ENCODE measurements around the gene PHF10. TPM values are rescaled to one million over a fixed set of nuclear protein-coding genes. Genes with fewer than 3 reads are reported as not detected.

Gene PHF10
- total RNA-seq, 3 donors from 2014 or later (not counting 1 experiment from before 2014, with no cell fraction given): 46.5 to 56.5 (median 53.6) TPM

DNA sequence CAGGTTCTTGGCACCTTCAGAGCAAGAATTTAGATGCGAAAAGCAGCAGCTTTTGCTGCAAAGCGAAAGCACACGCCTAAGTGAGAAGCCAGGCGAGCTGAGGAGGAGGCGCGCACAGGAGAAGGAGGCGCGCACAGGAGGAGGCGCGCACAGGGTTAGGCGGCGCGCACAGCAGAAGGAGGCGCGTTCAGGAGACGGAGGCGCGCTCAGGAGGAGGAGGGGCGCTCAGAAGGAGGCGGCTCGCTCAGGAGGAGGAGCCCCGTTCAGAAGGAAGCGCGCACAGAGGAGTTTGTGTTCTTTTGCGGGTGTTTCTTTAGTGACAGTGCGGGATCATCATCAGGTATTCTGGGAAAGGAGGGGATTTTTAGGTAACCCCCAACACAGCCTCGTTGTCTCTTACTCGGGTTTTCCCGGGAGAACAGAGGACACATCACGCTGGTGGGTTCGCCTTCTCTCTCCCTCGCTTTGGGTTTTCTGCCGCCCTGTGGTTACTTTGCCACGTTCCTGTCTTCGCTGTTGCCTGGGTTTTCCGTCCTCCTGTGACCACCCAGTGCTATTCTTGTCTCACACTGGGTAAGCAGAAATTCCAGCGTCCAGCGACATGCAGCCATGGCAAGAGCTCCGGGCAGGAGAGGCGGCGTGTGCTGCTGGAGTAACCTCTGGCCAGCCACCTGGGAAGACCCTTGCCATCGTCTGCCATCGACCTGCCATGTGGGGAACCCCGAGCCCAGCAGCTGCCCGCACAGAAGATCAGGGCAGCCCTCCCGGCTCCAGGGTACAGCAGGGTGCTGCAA lies 69.5 kb downstream of the PHF10 start:
- Histone ChIP-seq H3K4me1 (ENCODE audit: control insufficient read depth, insufficient read depth, low read length) (peaks cover 10% of the 10 kb centered on the region), H3K9me3 (ENCODE audit: control insufficient read depth, insufficient read depth, low read length) (no peaks in the 10 kb centered on the region), H3K27me3 (ENCODE audit: control insufficient read depth, insufficient read depth, low read length) (no peaks in the 10 kb centered on the region), H3K36me3 (ENCODE audit: control insufficient read depth, insufficient read depth, low read length) (no peaks in the 10 kb centered on the region), H3K4me3 (ENCODE audit: low read length) (peak overlapping the region; percentile 45), H3K27ac (ENCODE audit: low read length) (peak overlapping the region; percentile 76)
- H3K27ac Mint-ChIP-seq: peak overlapping the region; percentile 90 to 95
- no peaks in the 10 kb centered on the region for H3K9me3 Mint-ChIP-seq
- intact Hi-C loops (cut with micrococcal nuclease): loop anchor here (1.0 kb wide), 1 partner anchor 47 kb away; no protein-coding TSS in a partner anchor
- H3K4me1 Mint-ChIP-seq: peaks cover 11 to 16% of the 10 kb centered on the region in 2 donors
- no peaks in the 10 kb centered on the region for H3K36me3 Mint-ChIP-seq
- DNase-seq (peak; percentile 70 to 87), ATAC-seq (peak; percentile 91 to 97 (median 95))
- peak overlapping the region; percentile 89 for H3K4me3 Mint-ChIP-seq
- 45% methylated on average over 46 of the region's 46 CpGs for WGBS (ENCODE audit: insufficient coverage)
- H3K27me3 Mint-ChIP-seq (ENCODE audit: low read depth in 2 of 2): no peaks in the 10 kb centered on the region
- TF ChIP-seq, protein P1, sequence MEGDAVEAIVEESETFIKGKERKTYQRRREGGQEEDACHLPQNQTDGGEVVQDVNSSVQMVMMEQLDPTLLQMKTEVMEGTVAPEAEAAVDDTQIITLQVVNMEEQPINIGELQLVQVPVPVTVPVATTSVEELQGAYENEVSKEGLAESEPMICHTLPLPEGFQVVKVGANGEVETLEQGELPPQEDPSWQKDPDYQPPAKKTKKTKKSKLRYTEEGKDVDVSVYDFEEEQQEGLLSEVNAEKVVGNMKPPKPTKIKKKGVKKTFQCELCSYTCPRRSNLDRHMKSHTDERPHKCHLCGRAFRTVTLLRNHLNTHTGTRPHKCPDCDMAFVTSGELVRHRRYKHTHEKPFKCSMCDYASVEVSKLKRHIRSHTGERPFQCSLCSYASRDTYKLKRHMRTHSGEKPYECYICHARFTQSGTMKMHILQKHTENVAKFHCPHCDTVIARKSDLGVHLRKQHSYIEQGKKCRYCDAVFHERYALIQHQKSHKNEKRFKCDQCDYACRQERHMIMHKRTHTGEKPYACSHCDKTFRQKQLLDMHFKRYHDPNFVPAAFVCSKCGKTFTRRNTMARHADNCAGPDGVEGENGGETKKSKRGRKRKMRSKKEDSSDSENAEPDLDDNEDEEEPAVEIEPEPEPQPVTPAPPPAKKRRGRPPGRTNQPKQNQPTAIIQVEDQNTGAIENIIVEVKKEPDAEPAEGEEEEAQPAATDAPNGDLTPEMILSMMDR (IDR thresholded peaks at IDR 0.05): no peak

Other genes with a start within 250 kb of the PHF10 start
- 10 to 100 TPM; 12.7 to 31.0 (median 25.3) TPM for gene WDR27, start 22.5 kb downstream of the PHF10 start, total RNA-seq
- 10 to 100 TPM; 13.9 to 17.3 (median 16.6) TPM for gene C6orf120, start 22.4 kb downstream of the PHF10 start, total RNA-seq
- gene DYNLT2, start 27.1 kb upstream of the PHF10 start, total RNA-seq: 1 to 10 TPM; 4.0 to 6.8 (median 5.3) TPM
- gene ERMARD, start 27.1 kb upstream of the PHF10 start, total RNA-seq: 10 to 100 TPM; 33.9 to 42.2 (median 36.4) TPM

Data from natural killer cell (primary cell).